ENCODE data around the gene KCNAB1. TPM values are rescaled to one million over a fixed set of nuclear protein-coding genes. Genes with fewer than 3 reads are reported as not detected.

The KCNAB1 gene
- polyA plus RNA-seq, 4 donors: 2.9 to 10.9 (median 4.1) TPM

- DNase-seq (ENCODE audit: low read depth in 4 of 4, low spot score in 3 of 4): no peak
Measured at GRCh38 chr3:156477323-156477722, 356.9 kb downstream of the KCNAB1 start.

GRCh38 chr3:156478891-156479290, 358.5 kb downstream of the KCNAB1 start:
- no peak for DNase-seq (ENCODE audit: low read depth in 4 of 4, low spot score in 3 of 4)

GRCh38 chr3:156479604-156480003, 359.2 kb downstream of the KCNAB1 start:
- DNase-seq (ENCODE audit: low read depth in 4 of 4, low spot score in 3 of 4): no peak

GRCh38 chr3:156480949-156481348, 360.6 kb downstream of the KCNAB1 start:
- no peak for DNase-seq (ENCODE audit: low read depth in 4 of 4, low spot score in 3 of 4)

- DNase-seq (ENCODE audit: low read depth in 4 of 4, low spot score in 3 of 4): no peak
Measured at GRCh38 chr3:156483002-156483401, 362.6 kb downstream of the KCNAB1 start.

- DNase-seq (ENCODE audit: low read depth in 4 of 4, low spot score in 3 of 4): no peak
Measured at GRCh38 chr3:156483426-156483825, 363.0 kb downstream of the KCNAB1 start.

GRCh38 chr3:156483961-156484787, 363.8 kb downstream of the KCNAB1 start:
- DNase-seq (ENCODE audit: low read depth in 4 of 4, low spot score in 3 of 4): no peak

GRCh38 chr3:156488767-156489166, 368.4 kb downstream of the KCNAB1 start:
- DNase-seq (ENCODE audit: low read depth in 4 of 4, low spot score in 3 of 4): no peak

GRCh38 chr3:156489462-156489911, 369.1 kb downstream of the KCNAB1 start:
- no peak for DNase-seq (ENCODE audit: low read depth in 4 of 4, low spot score in 3 of 4)

- no peak for DNase-seq (ENCODE audit: low read depth in 4 of 4, low spot score in 3 of 4)
Measured at GRCh38 chr3:156491192-156491591, 370.8 kb downstream of the KCNAB1 start.

- no peak for DNase-seq (ENCODE audit: low read depth in 4 of 4, low spot score in 3 of 4)
Measured at GRCh38 chr3:156492801-156493261, 372.5 kb downstream of the KCNAB1 start.

- DNase-seq (ENCODE audit: low read depth in 4 of 4, low spot score in 3 of 4): no peak
Measured at GRCh38 chr3:156493887-156494286, 373.5 kb downstream of the KCNAB1 start.

- no peak for DNase-seq (ENCODE audit: low read depth in 4 of 4, low spot score in 3 of 4)
Measured at GRCh38 chr3:156495816-156496215, 375.4 kb downstream of the KCNAB1 start.

GRCh38 chr3:156497326-156497725, 376.9 kb downstream of the KCNAB1 start:
- DNase-seq (ENCODE audit: low read depth in 4 of 4, low spot score in 3 of 4): no peak

- DNase-seq (ENCODE audit: low read depth in 4 of 4, low spot score in 3 of 4): no peak
Measured at GRCh38 chr3:156498307-156498706, 377.9 kb downstream of the KCNAB1 start.

- DNase-seq (ENCODE audit: low read depth in 4 of 4, low spot score in 3 of 4): no peak
Measured at GRCh38 chr3:156507285-156507684, 386.9 kb downstream of the KCNAB1 start.

- peak; percentile 29 to 43 (median 33) for DNase-seq (ENCODE audit: low read depth in 4 of 4, low spot score in 3 of 4)
Measured at GRCh38 chr3:156509189-156510174, 389.1 kb downstream of the KCNAB1 start.

GRCh38 chr3:156511987-156512677, 391.8 kb downstream of the KCNAB1 start:
- no peak for DNase-seq (ENCODE audit: low read depth in 4 of 4, low spot score in 3 of 4)

GRCh38 chr3:156513619-156514018, 393.2 kb downstream of the KCNAB1 start:
- no peak for DNase-seq (ENCODE audit: low read depth in 4 of 4, low spot score in 3 of 4)

GRCh38 chr3:156516284-156516683, 395.9 kb downstream of the KCNAB1 start:
- DNase-seq (ENCODE audit: low read depth in 4 of 4, low spot score in 3 of 4): no peak

- no peak for DNase-seq (ENCODE audit: low read depth in 4 of 4, low spot score in 3 of 4)
Measured at GRCh38 chr3:156516961-156517360, 396.6 kb downstream of the KCNAB1 start.

Measured in left renal pelvis (tissue), 4 donors.